T47D (cell line): Measurements from ENCODE around the gene RINT1.
A peak's percentile ranks its signal among the peaks of the same experiment; 100 is the strongest.
"Not testable (repeated sequence)": the region's sequence is repeated elsewhere in the genome, so short reads cannot be mapped to it uniquely, and the experiment has no call there.

ENCODE experiments used
- DNase-seq, 2 experiments: peaks; one replicate each; pipeline versions ENCODE4 v3.0.0 to v3.0.0-alpha.2; 2011 to 2012; ENCODE audit warnings: low read depth in 1 of 2, low spot score in 1 of 2
- JUND ChIP-seq: IDR thresholded peaks from 2 replicates; pipeline ENCODE4 v1.6.1; 2012; ENCODE audit warnings: low read depth
- in situ Hi-C: cut with HindIII; loops from 2 replicates; pipeline ENCODE4 v1.10.0; 2016; ENCODE audit warnings: low sequenced_read_pairs, low pct_unique_long_range_greater_than_20kb

The RINT1 gene

DNA sequence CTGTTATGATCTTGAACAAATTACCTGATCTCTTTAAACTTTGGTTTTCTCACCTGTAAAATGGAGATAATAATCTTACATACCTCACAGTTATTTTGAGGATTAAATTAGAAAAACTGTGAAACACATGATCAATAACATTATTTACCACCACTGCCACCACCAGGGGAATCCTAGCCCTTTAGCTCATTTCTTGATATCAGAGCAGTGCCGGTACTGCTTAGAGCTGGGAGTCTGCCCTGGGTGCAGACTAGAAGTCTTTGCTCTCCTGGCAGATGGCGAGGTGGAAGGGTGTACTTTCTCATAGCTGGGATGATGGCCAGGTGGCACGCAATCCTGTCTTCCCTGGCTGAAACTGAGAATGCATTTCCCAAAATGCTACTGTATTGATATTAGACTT, 62.0 kb downstream of the RINT1 start:
- no peak for TF ChIP-seq JUND
- DNase-seq = peak in 1 of 2 experiments; percentile 11
- in situ Hi-C loops = no loop called here

DNA sequence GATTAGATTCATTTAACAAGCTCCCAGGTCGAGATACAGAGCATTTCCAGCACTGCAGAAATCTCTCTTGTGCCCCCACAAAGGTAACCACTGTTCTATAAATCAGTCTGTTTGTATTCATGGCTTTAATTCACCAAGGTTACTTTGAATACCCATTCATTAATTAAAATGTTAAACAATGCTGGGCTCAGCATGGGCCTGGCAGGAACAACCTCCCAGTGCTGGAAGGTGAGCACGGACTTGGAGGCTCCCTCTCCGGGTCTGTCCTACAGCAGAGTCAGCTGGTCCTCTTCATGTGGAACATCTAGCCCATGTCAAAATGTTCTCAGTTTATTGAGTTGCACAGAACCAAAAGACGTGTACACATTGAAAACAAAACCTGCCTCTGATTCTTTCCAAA, 64.9 kb downstream of the RINT1 start:
- no peak for TF ChIP-seq JUND
- in situ Hi-C loops = no loop called here
- no peak for DNase-seq

DNA sequence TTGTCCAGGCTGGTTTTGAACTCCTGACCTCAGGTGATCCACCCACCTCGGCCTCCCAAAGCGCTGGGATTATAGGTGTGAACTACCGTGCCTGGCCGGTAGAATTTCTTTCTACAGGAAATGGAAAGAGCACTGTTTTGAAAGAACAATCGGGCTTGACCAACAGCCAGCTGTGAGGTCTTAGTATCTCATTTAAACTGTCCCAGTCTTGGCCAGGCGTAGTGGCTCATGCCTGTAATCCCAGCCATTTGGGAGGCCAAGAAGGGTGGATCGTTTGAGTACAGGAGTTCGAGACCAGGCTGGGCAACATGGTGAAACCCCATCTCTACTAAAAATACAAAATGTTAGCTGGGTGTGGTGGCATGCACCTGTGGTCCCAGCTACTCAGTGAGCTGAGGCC, 67.1 kb downstream of the RINT1 start:
- DNase-seq, in situ Hi-C loops: not testable (repeated sequence)

DNA sequence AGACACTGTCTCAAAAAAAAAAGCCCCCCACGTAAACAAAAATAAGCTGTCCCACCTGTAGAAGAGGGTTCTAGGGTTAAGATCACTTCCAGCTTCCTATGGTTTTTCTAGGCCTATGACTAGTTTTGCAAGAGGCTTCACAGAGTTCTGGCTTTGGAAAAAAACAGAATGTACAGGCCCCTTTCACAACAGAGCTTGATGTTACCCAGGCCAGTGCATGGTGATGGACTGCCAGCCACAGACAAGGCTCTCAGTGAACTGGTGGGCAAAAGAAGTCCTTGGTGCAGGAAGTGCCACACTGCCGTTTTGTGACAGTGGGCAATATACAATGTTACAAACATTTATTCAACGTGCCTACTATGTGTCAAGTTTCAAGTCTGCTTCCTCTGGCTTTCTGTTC, 67.5 kb downstream of the RINT1 start:
- in situ Hi-C loops = no loop called here
- TF ChIP-seq JUND = no peak
- DNase-seq = no peak

DNA sequence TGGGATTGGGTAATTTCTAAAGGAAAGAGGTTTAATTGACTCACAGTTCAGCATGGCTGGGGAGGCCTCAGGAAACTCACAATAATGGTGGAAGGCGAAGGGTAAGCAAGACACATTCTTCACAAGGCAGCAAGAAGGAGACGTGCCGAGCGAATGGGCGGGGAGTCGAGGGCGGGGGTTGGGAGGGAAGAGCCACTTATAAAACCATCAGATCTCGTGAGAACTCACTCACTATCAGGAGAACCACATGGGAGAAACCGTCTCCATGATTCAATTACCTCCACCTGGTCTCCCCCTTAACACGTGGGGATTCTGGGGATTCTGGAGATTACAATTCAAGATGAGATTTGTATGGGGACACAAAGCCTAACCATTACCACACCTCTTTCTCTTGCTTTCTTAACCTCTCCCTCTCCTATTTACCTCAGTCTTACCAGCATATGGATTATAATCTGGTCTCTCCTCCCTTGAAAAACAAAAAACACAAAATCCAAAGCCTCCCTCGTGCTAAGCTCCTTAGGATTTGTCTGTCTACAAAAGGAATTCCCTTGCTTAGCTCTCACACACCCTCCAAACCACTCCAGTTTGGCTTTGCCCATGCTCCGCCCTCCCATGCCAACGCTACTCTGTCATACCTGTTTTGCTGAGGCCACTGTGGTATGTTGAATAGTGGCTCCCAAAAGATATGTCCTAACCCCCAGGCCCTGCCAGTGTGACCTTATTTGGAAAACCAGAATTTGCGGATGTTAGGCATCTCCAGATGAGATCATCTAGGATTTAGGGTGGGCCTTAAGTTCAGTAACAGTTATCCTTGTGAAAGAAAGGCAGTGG, 68.9 kb downstream of the RINT1 start:
- DNase-seq = peak in 1 of 2 experiments; percentile 58
- in situ Hi-C loops = no loop called here
- TF ChIP-seq JUND = no peak

DNA sequence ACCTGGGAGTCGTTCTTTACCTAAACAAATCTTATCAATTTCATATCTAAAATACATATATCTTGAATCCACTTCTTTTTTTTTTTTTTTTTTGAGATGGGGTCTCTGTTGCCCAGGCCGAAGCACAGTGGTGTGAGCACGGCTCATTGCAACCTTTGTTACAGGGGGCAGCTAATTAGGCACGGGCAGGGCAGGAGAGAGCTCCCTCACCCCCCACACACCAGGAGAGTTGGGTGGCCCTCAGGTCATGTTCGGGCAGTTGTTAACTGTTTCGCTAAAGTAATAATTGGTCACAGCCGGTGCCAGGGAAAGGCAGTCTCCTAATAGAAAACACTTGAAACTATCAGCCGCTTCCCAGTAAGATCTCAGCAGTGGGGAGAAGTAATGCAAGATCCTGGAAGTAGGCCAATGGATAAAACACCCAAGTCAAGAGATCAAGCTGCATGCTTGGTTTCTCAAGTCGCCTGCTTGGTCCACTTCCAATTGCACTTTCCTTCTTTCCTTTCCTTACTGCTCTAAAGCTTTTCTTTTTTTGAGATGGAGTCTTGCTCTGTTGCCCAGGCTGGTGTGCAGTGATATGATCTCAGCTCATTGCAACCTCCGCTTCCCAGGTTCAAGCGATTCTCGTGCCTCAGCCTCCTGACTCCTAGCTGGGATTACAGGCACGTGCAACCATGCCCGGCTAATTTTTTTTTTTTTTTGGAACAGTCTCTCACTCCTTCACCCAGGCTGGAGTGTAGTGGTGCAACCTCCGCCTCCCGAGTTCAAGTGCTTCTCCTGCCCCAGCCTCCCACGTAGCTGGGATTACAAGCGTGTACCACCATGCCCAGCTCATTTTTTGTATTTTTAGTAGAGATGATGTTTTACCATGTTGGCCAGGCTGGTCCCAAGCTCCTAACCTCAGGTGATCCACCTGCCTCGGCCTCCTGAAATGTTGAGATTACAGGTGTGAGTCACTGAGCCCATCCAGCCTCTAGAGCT, 70.6 kb downstream of the RINT1 start:
- in situ Hi-C loops = no loop called here
- no peak for DNase-seq
- TF ChIP-seq JUND = no peak

DNA sequence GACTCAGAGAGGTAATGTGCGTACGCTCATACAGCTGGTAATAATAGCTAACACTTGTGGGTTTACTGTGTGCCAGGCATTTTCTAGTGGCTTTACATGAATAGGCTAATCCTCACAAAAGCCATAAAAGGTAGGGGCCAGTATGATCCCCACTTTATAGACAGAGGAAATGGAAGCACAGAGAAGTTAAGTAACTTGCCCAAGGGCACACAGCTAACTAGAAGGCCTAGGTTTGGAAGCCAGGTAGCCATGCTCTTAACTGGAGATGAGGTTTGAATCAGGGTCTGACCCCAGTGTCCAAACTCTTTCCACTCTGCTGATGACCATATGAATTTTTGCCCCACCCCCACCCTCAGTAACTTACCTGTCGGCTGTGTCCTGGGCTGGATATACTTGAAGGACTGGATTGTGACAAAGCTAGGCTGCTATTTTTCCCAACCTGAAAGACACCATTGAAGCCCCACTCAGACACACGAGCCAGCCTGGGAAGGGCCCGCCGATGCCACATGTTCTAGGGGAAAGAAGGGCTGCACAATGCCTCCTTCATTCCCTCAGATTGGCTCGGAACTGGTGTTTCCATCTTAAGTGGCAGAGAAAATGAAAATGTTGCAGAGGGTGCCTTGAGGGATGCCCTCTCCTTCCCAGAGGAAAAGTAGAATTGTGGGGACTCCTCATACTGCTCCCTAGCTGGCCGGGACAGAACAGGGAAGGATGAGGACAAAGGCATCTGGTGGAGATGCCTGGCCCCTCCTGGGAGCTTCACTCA, 78.3 kb downstream of the RINT1 start:
- TF ChIP-seq JUND = no peak
- in situ Hi-C loops = no loop called here
- peak in 1 of 2 experiments; percentile 42 for DNase-seq

DNA sequence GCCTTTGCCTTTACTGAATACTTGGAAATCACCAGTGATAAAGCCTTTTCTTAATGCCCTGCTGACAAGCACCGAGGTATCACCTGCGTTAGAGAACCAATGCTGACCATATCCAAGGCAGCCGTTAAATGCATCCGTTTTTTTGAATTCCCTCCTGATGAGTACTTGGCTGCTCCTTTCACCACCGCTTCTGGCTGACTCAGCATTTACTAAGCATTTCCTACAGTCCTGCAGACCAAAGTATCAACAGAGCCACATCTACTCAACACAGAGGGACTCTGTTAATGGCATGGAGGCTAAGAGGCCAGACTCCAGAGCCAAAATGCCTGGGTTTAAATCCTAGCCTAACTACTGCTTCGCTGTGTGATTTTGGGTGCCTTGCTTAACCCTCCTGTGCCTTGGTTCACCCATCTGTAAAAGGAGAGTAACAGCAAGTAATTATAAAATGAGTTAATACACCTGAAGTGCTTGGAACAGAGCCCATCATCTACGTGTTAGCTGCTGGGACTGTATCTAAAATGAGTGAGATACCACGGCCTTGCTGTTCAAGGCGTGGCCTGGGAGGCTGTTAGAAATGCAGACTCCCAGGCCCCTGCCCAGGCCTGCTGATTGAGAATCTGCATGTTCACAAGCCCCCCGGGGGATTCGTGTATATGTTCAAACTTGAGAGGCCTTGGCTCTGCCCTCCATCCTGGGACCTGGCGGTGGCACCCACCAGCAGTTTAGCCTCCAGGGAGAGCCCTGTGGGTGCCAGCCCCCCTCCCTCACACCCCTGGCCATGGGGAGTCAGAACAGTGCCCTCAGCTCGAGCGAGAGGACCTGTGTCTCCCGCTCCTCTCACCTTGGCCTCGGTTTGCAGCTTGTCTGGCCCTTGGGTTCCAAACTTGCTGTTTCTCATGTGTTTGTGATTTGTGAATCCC, 80.1 kb downstream of the RINT1 start:
- in situ Hi-C loops = no loop called here
- TF ChIP-seq JUND = no peak
- DNase-seq = no peak

DNA sequence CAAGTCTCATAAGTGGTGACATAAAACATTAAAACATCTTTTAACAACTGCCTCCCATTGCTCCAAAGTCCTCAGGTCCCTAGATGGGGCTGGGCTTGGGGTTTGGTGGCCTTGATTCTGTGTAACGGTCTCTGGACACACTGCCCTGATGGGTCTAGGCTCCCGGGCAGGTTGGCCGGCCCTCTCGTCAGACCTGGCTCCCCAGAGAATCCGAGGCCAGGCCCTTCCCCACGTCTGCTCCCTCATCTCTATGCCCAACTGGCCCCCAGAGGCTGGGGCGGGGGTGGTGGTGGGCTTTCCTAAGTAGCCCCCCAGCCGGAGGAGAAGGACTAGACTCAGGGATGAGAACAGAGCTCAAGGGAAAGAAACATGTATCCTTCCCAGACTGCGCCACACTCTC, 80.8 kb downstream of the RINT1 start:
- TF ChIP-seq JUND = no peak
- DNase-seq = no peak
- in situ Hi-C loops = no loop called here

DNA sequence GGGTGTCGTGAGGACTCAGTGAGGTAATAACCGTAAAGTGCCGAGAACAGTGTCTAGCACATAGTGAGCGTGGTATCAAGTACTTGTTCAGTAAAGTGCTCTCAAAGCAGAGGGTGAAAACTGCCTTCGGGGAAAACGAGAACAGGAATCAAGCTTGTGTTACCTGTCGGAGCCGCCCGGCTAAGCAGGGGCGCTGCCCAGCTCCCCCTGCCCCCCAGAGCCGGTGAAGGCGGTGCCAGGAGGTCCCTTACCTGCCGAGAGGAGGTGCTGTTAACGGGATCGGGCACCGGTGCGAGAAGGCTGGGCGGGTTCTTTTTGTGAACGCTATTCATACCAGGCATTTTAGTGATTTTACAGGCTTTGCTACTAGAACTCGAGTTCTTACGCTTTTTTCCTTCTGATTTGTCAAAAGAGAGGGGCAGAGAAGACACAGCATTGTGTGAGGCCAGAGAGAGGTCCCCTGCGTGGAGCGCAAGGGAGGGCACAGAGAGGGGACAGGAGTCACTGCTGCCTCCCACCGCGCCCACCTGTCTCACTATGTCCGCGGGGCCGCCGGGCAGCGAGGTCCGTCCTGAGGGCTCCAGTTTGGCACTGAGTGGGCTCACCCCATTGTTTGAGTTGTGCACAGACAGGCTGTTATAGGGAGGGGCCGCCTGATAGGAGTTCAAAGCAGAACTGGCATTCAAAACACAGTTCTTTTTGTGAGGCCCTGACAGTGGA, 81.8 kb downstream of the RINT1 start:
- in situ Hi-C loops = no loop called here
- TF ChIP-seq JUND = no peak
- DNase-seq = no peak

DNA sequence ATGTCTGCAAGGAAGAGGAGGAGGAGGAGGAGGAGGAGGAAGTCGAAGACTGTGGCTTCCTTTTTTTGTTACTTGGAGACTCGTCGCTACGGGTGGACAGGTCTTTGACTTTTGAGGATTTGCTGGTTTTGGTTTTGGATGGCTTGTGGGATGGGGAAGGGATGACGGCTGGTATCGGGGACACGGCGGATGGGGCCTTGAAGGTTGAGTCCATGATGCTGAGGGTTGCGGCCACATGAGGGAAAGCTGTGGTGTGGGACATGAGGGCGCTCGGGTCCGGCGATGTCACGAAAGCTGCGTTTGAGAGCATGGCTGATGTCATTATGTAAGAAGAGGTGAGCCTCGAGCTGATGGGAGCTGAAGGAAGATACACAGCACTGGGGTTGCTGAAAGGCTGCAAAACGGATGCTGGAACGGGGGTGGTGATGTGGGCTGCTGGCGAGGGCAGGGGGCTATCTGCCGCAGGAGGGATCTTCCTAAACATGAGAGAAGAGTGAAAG, 82.4 kb downstream of the RINT1 start:
- no peak for TF ChIP-seq JUND
- in situ Hi-C loops = no loop called here
- no peak for DNase-seq
